ENCODE measurements around the gene TSPEAR. TPM values are rescaled to one million over a fixed set of nuclear protein-coding genes. Genes with fewer than 3 reads are reported as not detected.

TSPEAR gene
- total RNA-seq, 1 donor from 2014 or later, result not detected

GRCh38 chr21:44589094-44589493 lies 122.3 kb downstream of the TSPEAR start:
- DNase-seq, result no peak
- peaks cover 8% of the 10 kb centered on the region for H3K9me3 Mint-ChIP-seq (ENCODE audit: unreplicated experiment)

GRCh38 chr21:44585892-44586291 lies 125.5 kb downstream of the TSPEAR start:
- H3K4me1 Mint-ChIP-seq (ENCODE audit: low read depth, unreplicated experiment), result peaks cover 1% of the 10 kb centered on the region
- peaks cover 1% of the 10 kb centered on the region for H3K27me3 Mint-ChIP-seq (ENCODE audit: unreplicated experiment)
- no peak for TF ChIP-seq CTCF (IDR thresholded peaks at IDR 0.05; ENCODE audit: partially characterized antibody, unreplicated experiment)
- H3K27ac Mint-ChIP-seq (ENCODE audit: unreplicated experiment), result no peak overlapping the region
- DNase-seq, result no peak
- H3K9me3 Mint-ChIP-seq (ENCODE audit: unreplicated experiment), result peaks cover 3% of the 10 kb centered on the region
- H3K4me3 Mint-ChIP-seq (ENCODE audit: unreplicated experiment), result no peak overlapping the region
- peaks cover 12% of the 10 kb centered on the region for H3K36me3 Mint-ChIP-seq (ENCODE audit: unreplicated experiment)

More at GRCh38 chr21:44589094-44589493, 122.3 kb downstream of the TSPEAR start:
- Mint-ChIP-seq H3K27ac (ENCODE audit: unreplicated experiment) (no peak overlapping the region), H3K27me3 (ENCODE audit: unreplicated experiment) (peaks cover 8% of the 10 kb centered on the region), H3K4me3 (ENCODE audit: unreplicated experiment) (no peak overlapping the region), H3K4me1 (ENCODE audit: low read depth, unreplicated experiment) (peaks cover 9% of the 10 kb centered on the region), H3K36me3 (ENCODE audit: unreplicated experiment) (peaks cover 4% of the 10 kb centered on the region)
- TF ChIP-seq CTCF (IDR thresholded peaks at IDR 0.05; ENCODE audit: partially characterized antibody, unreplicated experiment), result no peak

- Mint-ChIP-seq H3K9me3 (ENCODE audit: unreplicated experiment) (peaks cover 5% of the 10 kb centered on the region), H3K4me3 (ENCODE audit: unreplicated experiment) (no peak overlapping the region), H3K27ac (ENCODE audit: unreplicated experiment) (no peak overlapping the region), H3K27me3 (ENCODE audit: unreplicated experiment) (no peaks in the 10 kb centered on the region), H3K36me3 (ENCODE audit: unreplicated experiment) (peaks cover 17% of the 10 kb centered on the region), H3K4me1 (ENCODE audit: low read depth, unreplicated experiment) (no peaks in the 10 kb centered on the region)
- TF ChIP-seq CTCF (IDR thresholded peaks at IDR 0.05; ENCODE audit: partially characterized antibody, unreplicated experiment), result no peak
- no peak for DNase-seq
Measured at GRCh38 chr21:44583800-44584147, 127.6 kb downstream of the TSPEAR start.

- Mint-ChIP-seq H3K36me3 (ENCODE audit: unreplicated experiment) (peaks cover 18% of the 10 kb centered on the region), H3K9me3 (ENCODE audit: unreplicated experiment) (peaks cover 6% of the 10 kb centered on the region), H3K4me3 (ENCODE audit: unreplicated experiment) (no peak overlapping the region), H3K4me1 (ENCODE audit: low read depth, unreplicated experiment) (no peaks in the 10 kb centered on the region), H3K27me3 (ENCODE audit: unreplicated experiment) (no peaks in the 10 kb centered on the region), H3K27ac (ENCODE audit: unreplicated experiment) (no peak overlapping the region)
- TF ChIP-seq CTCF (IDR thresholded peaks at IDR 0.05; ENCODE audit: partially characterized antibody, unreplicated experiment), result no peak
- no peak for DNase-seq
Measured at GRCh38 chr21:44583089-44583799, 128.1 kb downstream of the TSPEAR start.

- no peak for TF ChIP-seq CTCF (IDR thresholded peaks at IDR 0.05; ENCODE audit: partially characterized antibody, unreplicated experiment)
- Mint-ChIP-seq H3K36me3 (ENCODE audit: unreplicated experiment) (peaks cover 28% of the 10 kb centered on the region), H3K27me3 (ENCODE audit: unreplicated experiment) (no peaks in the 10 kb centered on the region), H3K27ac (ENCODE audit: unreplicated experiment) (no peak overlapping the region), H3K4me3 (ENCODE audit: unreplicated experiment) (no peak overlapping the region), H3K9me3 (ENCODE audit: unreplicated experiment) (peaks cover 13% of the 10 kb centered on the region), H3K4me1 (ENCODE audit: low read depth, unreplicated experiment) (no peaks in the 10 kb centered on the region)
- DNase-seq, result no peak
Measured at GRCh38 chr21:44582055-44582454, 129.3 kb downstream of the TSPEAR start.
